GM13977 (cell line): ENCODE data around the gene ZSCAN22.
"Not testable (repeated sequence)": the region's sequence is repeated elsewhere in the genome, so short reads cannot be mapped to it uniquely, and the experiment has no call there.

Experiments
- DNase-seq: peaks from one replicate; pipeline ENCODE4 v3.0.0; 2012; ENCODE audit warnings: low spot score
- CTCF ChIP-seq: IDR thresholded peaks from 2 replicates; pipeline ENCODE4 v1.5.1; 2012; ENCODE audit warnings: mild to moderate bottlenecking, control low read depth; ENCODE audit not compliant: insufficient read depth; ENCODE audit errors: extremely low read depth, missing control alignments
- in situ Hi-C: fragments of 300-500 bp; cut with MboI; formaldehyde crosslinking; loops from one replicate; pipeline ENCODE4 v1.12.0; 2022; ENCODE audit warnings: low sequenced_read_pairs, low pct_unique_long_range_greater_than_20kb, mixed read lengths, inconsistent platforms; ENCODE audit not compliant: unreplicated experiment

ZSCAN22 gene

GRCh38 chr19:58372311-58373133, 45.7 kb downstream of the ZSCAN22 start:
- TF ChIP-seq CTCF: no peak
- in situ Hi-C loops: no loop called here
- no peak for DNase-seq

- DNase-seq: no peak
- no peak for TF ChIP-seq CTCF
- in situ Hi-C loops: no loop called here
These were observed 47.4 kb downstream of the ZSCAN22 start for GRCh38 chr19:58374200-58374599.

- not testable (repeated sequence) for DNase-seq
These were observed 49.9 kb downstream of the ZSCAN22 start for GRCh38 chr19:58376724-58377123.

GRCh38 chr19:58379246-58379645, 52.5 kb downstream of the ZSCAN22 start:
- no peak for TF ChIP-seq CTCF
- in situ Hi-C loops: no loop called here
- no peak for DNase-seq

More at GRCh38 chr19:58376724-58377123, 49.9 kb downstream of the ZSCAN22 start:
- in situ Hi-C loops: not testable (repeated sequence)

GRCh38 chr19:58380037-58380661, 53.4 kb downstream of the ZSCAN22 start:
- in situ Hi-C loops: no loop called here
- TF ChIP-seq CTCF: no peak
- no peak for DNase-seq

GRCh38 chr19:58380662-58381459, 54.1 kb downstream of the ZSCAN22 start, which contains the start of gene ZNF837:
ZNF837 (minus strand) TSS chr19:58381030; CDS start chr19:58369332, 11,698 bp downstream.
- in situ Hi-C loops: no loop called here
- peak; percentile 97 for DNase-seq
- no peak for TF ChIP-seq CTCF
